Glutamatergic neuron (in vitro differentiated cells): ENCODE measurements around the gene MIA2. TPM values are rescaled to one million over a fixed set of nuclear protein-coding genes. Genes with fewer than 3 reads are reported as not detected.
"Not testable (repeated sequence)": the region's sequence is repeated elsewhere in the genome, so short reads cannot be mapped to it uniquely, and the experiment has no call there.

Source experiments
- DNase-seq: peaks from one replicate; pipeline ENCODE4 v3.0.0; 2022
- H3K27ac Mint-ChIP-seq: one replicate; pipeline ENCODE4 v1.8.0; 2020; ENCODE audit warnings: mild to moderate bottlenecking, mixed read lengths, inconsistent platforms; ENCODE audit not compliant: unreplicated experiment
- H3K27me3 Mint-ChIP-seq: one replicate; pipeline ENCODE4 v1.8.0; 2020; ENCODE audit warnings: mild to moderate bottlenecking, moderate library complexity, mixed read lengths, inconsistent platforms; ENCODE audit not compliant: unreplicated experiment
- H3K36me3 Mint-ChIP-seq: one replicate; pipeline ENCODE4 v1.8.0; 2020; ENCODE audit warnings: mild to moderate bottlenecking, mixed read lengths, inconsistent platforms; ENCODE audit not compliant: unreplicated experiment
- H3K4me1 Mint-ChIP-seq: one replicate; pipeline ENCODE4 v1.8.0; 2020; ENCODE audit warnings: mild to moderate bottlenecking, low read depth, mixed read lengths, inconsistent platforms; ENCODE audit not compliant: unreplicated experiment
- H3K4me3 Mint-ChIP-seq: one replicate; pipeline ENCODE4 v1.8.0; 2020; ENCODE audit warnings: mild to moderate bottlenecking, mixed read lengths, inconsistent platforms; ENCODE audit not compliant: unreplicated experiment
- H3K9me3 Mint-ChIP-seq: one replicate; pipeline ENCODE4 v1.8.0; 2020; ENCODE audit warnings: mild to moderate bottlenecking, moderate library complexity, mixed read lengths, inconsistent platforms; ENCODE audit not compliant: unreplicated experiment
- total RNA-seq: library from RNA; stranded (reverse); fragmentation: NEBNext Ultra II Directional; extraction: Animal tissue kit (Norgen Biotek cat#: 25700); gene quantifications from one replicate; pipeline ENCODE4 v1.2.1, GENCODE V29; 2021; ENCODE audit not compliant: unreplicated experiment
- TF ChIP-seq, protein P1 (sequence below): fragments of 200-600 bp; sonication (generic); IDR thresholded peaks from one replicate; pipeline ENCODE4 v1.5.0; 2021; ENCODE audit not compliant: partially characterized antibody, unreplicated experiment

Gene MIA2
- total RNA-seq, 1 donor from 2014 or later: 9.7 TPM

DNA sequence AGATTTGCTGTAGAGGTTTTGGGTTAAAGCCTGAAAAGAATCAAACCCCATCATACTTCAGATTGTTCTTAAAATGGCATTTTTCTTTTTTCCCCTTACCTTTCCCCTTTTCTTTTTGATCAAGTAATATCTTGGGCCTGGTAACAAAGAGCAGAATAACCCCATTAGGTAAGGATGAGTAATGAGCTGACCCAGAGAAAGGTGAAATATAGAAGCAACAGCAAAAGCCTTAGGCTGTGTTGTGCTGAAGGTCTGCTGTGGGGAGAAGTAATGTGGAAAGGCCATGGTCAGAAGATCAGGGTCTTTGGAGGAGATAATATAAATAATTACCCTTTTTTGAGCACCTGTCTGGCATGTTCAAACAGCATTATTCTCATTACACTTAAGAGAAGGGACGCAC is 42.3 kb downstream of the MIA2 start:
- Mint-ChIP-seq H3K4me1 (no peaks in the 10 kb centered on the region), H3K9me3 (peaks cover 2% of the 10 kb centered on the region), H3K4me3 (no peak overlapping the region), H3K36me3 (peaks cover 11% of the 10 kb centered on the region), H3K27me3 (no peaks in the 10 kb centered on the region), H3K27ac (no peak overlapping the region)
- DNase-seq: no peak
- TF ChIP-seq, protein P1, sequence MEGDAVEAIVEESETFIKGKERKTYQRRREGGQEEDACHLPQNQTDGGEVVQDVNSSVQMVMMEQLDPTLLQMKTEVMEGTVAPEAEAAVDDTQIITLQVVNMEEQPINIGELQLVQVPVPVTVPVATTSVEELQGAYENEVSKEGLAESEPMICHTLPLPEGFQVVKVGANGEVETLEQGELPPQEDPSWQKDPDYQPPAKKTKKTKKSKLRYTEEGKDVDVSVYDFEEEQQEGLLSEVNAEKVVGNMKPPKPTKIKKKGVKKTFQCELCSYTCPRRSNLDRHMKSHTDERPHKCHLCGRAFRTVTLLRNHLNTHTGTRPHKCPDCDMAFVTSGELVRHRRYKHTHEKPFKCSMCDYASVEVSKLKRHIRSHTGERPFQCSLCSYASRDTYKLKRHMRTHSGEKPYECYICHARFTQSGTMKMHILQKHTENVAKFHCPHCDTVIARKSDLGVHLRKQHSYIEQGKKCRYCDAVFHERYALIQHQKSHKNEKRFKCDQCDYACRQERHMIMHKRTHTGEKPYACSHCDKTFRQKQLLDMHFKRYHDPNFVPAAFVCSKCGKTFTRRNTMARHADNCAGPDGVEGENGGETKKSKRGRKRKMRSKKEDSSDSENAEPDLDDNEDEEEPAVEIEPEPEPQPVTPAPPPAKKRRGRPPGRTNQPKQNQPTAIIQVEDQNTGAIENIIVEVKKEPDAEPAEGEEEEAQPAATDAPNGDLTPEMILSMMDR: no peak

DNA sequence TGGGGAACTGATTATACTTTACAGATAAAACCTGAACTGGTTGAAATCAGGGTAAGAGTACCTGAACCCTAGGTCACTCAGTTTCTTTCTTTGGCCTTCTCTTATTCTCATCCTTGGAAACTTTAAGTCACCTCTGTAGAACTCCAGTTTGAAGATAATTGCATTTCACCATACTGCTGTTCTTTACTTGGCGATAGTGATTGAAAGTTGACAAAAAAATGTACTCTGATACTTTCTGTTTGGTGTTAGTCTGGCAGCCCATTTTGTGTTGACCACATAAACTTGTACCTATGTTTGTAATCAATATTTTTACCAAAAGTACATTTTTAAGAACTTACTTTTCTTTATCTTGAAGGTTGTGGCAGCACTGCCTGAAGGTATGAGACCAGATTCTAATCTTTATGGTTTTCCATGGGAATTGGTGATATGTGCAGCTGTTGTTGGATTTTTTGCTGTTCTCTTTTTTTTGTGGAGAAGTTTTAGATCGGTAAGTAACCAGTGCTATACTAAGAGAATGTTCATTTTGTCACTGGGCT is 42.9 kb downstream of the MIA2 start:
- H3K9me3 Mint-ChIP-seq: peaks cover 2% of the 10 kb centered on the region
- H3K27ac Mint-ChIP-seq: no peak overlapping the region
- H3K36me3 Mint-ChIP-seq: peaks cover 5% of the 10 kb centered on the region

DNA sequence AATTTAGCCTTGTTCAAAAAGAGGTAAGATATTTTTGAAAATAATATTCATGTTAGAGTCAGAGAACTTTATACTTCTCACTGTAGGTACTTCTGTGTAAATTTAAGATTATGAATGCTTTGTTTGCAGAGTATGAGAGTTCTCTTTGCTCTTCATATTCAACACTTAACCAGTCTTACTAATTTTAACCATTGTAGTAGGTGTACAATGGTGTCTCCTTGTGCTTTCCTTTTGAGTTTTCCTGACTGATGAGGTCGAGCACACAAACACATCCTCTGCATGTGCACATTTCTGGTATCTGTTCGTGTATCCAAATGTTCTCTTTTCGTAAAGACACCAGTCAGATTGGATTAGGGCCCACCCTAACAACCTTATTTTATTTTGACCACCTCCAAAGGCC is 45.8 kb downstream of the MIA2 start:
- DNase-seq: no peak
- TF ChIP-seq, protein P1: no peak
- H3K27ac Mint-ChIP-seq: no peak overlapping the region
- no peaks in the 10 kb centered on the region for H3K27me3 Mint-ChIP-seq
- H3K4me1 Mint-ChIP-seq: no peaks in the 10 kb centered on the region
- peaks cover 2% of the 10 kb centered on the region for H3K9me3 Mint-ChIP-seq
- H3K4me3 Mint-ChIP-seq: no peak overlapping the region
- peaks cover 6% of the 10 kb centered on the region for H3K36me3 Mint-ChIP-seq

More for the DNA sequence above, 42.9 kb downstream of the MIA2 start:
- Mint-ChIP-seq H3K4me3 (no peak overlapping the region), H3K4me1 (no peaks in the 10 kb centered on the region), H3K27me3 (no peaks in the 10 kb centered on the region)
- TF ChIP-seq, protein P1: no peak
- no peak for DNase-seq

DNA sequence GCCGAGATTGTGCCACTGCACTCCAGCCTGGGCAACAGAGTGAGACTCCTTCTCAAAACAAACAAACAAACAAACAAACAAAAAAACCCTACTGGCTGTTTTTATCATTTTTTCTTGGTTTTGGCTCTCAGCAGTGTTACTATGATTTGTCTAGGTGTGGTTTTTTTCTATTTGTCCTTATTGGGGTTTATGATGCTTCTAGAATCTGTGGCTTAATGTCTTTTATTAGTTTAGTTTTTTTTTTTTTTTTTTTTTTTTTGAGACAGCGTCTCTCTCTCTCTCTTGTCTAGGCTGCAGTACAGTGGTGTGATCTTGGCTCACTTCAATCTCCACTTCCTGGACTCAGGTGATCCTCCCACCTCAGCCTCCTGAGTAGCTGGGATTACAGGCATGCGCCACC is 47.0 kb downstream of the MIA2 start:
- H3K27me3 Mint-ChIP-seq, H3K36me3 Mint-ChIP-seq, H3K9me3 Mint-ChIP-seq, H3K4me3 Mint-ChIP-seq, H3K27ac Mint-ChIP-seq, DNase-seq, H3K4me1 Mint-ChIP-seq: not testable (repeated sequence)

DNA sequence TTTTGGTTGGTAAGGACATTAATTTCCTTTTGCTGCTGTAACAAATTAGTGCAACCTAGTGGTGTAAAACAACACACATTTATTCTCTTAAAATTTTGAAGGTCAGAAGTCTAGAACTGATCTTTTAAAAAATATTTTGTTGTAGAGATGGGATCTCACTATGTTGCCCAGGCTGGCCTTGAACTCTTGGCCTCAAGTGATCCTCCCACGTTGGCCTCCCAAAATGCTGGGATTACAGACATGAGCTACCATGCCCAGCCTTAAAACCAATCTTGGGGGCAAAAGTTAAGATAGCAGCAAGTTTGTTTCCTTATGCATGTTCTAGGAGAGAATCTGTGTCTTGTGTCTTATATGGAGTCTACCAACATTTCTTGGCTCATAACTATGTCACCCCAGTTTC is 55.8 kb downstream of the MIA2 start:
- peaks cover 10% of the 10 kb centered on the region for H3K36me3 Mint-ChIP-seq
- TF ChIP-seq, protein P1: no peak
- no peak overlapping the region for H3K4me3 Mint-ChIP-seq
- H3K27me3 Mint-ChIP-seq: peaks cover 2% of the 10 kb centered on the region
- no peak for DNase-seq
- H3K9me3 Mint-ChIP-seq: peaks cover 6% of the 10 kb centered on the region
- no peak overlapping the region for H3K27ac Mint-ChIP-seq
- no peaks in the 10 kb centered on the region for H3K4me1 Mint-ChIP-seq
